HG02885 (cell line): Measurements from ENCODE around the gene AP4M1.

Experiments used
- ATAC-seq: cut with Tn5 transposase; IDR thresholded peaks from one replicate; pipeline ENCODE4 v1.9.1; 2021; ENCODE audit warnings: mild to moderate bottlenecking; ENCODE audit not compliant: unreplicated experiment, poor library complexity

The AP4M1 gene

DNA sequence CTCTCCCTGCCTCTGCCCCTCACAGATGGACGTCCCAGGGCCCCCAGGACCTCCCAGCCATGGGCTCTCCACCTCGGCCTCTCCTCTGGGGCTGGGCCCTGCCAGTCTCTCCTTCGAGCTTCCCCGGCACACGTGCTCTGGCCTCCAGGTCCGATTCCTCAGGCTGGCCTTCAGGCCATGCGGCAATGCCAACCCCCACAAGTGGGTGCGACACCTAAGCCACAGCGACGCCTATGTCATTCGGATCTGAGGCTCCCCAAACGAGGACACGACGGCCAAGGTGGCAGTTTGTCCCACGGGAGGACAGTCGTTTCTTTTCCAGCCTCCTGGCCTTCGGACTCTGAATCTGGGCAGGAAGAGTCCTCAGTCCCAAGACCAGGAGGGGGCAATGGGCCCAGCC lies 5.2 kb downstream of the AP4M1 start:
- ATAC-seq, result no peak

DNA sequence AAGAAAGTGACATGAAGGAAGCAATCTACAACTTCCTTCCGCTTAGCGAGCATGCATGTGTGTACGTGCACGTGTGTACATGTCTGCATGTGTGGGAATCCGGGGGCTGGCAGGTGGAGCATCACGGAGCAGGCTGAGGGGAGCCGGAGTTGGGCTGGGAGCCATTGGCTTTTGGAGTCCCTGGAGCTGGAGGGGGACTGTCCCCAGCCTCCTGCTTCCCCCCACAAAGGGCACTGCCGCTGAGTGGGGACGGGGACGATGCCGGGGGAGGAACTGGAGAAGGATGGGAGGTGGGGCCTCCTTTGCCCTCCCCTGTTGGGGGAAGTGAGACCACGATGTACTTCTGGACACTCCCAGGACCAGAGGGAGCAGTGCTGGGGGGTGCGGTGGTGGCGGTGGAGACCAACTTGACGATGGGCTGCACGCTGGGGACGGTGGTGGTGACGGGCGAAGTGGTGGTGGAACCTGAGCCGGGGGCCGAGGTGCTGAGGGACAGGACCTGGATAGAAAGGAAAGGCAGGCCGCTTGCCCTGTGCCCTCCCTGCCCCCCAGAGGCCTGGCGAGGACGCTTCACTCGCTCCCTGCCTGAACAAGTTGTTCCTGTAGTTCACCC lies 5.8 kb downstream of the AP4M1 start:
- ATAC-seq, result no peak

DNA sequence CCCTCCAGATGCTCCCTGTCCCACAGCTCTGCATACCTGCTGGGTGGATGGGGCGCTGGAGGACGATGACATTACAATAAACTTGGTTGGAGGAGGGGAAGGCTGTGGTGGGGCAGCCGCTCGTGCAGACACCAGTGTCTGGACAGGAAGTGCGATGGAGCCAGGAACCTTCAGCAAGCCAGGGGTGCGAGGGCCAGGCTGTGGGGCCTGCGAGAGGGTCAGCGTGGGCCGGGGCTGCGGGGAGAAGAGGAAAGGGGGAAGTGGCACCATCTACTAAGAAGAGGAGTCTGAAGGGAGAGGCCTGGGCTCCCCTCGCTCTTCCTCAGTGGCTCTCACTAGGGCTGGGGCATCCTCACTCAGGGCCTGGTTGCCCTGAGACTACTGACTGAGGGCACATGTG lies 6.4 kb downstream of the AP4M1 start:
- ATAC-seq, result no peak

DNA sequence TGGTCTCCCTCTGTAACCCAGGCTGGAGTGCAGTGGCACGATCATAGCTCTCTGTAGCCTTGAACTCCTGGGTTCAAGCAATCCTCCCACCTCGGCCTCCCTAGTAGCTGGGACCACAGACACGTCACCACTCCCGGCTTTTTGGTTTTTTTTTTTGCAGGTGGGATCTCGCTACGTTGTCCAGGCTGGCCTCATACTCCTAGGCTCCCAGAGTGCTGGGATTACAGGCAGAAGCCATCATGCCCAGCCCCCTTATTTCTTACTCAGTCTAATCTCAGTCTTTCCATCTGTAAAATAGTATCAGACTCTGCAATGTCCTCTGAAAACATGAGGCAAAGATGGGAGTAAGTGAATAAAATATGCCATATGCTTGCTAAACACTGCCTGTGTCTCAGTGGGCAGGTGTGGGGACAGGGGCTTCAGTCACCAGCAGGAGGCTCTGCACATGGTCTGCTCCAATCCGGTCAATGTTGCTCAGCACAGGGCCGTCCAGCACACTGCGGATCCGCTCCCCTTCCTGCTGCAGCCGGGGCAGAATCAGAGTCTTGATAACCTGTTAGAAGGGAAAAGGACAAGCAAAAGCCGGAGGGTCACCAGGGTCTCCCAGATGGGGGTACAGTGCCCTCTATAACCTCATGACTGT lies 8.2 kb downstream of the AP4M1 start:
- no peak for ATAC-seq

DNA sequence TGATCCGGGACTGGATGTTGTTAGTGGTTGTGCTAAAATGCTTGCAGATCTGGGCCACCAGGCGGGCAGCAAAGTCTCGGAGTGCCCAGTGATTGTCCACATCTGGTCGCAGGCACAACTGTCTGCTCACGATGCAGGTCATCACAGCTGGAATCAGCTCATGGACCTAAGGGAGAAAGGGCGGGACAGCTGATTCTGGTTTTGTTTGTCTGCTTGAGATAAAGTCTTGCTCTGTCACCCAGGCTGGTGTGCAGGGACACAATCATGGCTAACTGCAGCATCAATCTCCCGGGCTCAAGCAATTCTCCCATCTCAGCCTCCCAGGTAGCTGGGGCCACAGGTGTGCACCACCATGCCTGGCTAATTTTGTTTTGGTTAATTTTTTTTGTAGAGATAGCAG lies 9.7 kb downstream of the AP4M1 start:
- ATAC-seq, result no peak

DNA sequence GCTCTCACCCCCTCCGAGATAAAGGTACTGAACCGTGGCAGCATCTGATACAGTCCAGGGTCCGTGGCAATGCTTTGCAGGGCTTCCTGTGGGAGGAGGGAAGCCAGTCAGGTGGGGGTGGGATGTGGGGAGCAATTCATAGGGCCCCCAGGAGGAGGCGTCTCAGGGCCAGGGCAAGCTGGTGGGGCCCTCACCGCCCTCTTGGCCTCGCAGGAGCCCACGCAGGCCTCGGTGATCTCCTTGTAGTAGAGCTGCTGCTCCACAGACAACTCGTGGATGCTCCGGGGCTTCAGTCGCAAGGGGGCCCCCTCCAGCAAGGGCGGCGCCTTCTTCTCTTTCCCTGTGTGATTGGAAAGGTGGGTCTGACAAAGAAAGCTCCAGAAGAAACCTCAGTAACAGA lies 10.5 kb downstream of the AP4M1 start:
- ATAC-seq, result no peak

DNA sequence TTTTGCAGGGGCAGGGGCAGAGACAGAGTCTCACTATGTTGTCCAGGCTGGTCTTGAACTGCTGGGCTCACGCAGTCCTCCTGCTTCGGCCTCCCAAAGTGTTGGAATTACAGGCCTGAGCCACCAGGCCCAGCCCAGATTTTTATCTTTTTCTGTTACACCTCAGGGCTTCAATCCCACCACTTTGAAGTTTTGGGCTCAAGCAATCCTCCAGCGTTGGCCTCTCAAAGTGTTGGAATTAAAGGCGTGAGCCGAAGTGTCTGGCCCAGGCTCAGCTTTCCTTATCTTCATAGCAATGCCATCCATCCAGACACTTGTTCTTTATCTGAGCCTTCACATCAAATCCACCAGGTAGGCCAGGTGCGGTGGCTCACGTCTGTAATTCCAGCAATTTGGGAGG lies 13.6 kb downstream of the AP4M1 start:
- no peak for ATAC-seq

DNA sequence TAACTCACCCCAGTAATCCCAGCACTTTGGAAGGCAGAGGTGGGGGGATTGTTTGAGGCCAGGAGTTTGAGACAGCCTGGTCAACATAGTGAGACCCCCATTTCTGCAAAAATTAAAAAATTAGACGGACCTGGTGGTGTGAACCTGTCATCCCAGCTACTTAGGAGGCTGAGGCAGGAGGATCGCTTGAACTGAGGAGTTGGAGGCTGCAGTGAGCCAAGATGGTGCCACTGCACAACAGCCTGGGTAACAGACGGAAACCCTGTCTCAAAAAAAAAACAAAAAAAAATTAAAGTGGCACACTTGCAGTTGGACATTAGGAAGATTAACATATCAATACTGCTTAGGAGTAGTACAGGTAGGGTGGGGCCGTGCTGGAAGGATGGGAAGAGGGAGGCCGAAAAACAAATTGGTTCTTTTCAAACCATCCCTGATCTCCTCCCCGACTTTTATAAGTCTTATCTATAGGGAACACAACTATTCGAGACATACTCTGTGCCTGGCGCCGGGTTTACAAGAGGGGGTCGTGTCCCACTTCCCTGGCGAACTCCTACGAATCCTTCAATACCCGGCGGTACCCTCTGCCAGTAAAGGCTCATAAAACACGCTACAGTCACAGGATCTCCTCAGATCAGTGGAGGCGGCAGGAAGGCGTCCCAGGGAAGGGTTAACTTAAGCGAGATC lies 17.1 kb downstream of the AP4M1 start:
- no peak for ATAC-seq

DNA sequence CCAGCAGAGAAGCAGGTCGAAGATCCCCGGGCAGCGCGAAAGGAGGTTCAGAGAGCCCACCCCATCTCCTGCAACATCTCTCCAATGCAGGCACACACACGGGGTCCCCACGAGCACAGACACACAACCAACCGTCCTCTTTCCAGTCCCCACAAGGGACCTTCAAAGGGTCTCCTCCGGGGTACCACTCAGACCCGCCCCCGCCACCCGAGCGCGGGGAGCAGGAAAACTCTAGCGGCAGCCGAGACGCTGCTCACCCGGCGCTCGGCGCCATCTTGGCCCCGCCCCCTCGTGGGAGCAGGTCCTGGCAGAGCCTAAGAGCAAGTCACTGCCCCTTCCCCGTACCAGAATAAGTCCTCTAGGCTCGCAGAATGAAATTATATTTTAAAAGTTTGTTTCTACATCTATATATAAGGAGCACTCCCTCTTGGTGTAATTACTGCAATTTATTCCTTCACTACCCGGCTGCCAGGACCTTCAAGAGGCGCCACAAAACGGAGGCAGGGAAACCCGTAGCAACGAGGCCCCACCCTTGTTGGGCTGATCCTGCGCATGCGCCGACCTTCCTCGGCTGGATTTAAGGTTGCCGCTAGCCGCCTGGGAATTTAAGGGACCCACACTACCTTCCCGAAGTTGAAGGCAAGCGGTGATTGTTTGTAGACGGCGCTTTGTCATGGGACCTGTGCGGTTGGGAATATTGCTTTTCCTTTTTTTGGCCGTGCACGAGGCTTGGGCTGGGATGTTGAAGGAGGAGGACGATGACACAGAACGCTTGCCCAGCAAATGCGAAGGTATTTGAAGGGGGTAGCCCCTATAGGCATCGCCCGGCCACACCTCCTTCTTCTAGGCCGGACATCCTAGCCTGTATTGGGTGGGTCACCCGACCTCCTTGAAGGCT lies 17.9 kb downstream of the AP4M1 start, which contains the start of the genes CNPY4 and TAF6:
CNPY4 (plus strand) TSS at position 563 of the 898 bp plus-strand sequence; CDS start at position 674, 111 bp downstream.
TAF6 (minus strand) TSS at position 287 of the 898 bp plus-strand sequence. CDS start 5,149 bp downstream, outside the sequence.
- ATAC-seq, result peak; percentile 78

DNA sequence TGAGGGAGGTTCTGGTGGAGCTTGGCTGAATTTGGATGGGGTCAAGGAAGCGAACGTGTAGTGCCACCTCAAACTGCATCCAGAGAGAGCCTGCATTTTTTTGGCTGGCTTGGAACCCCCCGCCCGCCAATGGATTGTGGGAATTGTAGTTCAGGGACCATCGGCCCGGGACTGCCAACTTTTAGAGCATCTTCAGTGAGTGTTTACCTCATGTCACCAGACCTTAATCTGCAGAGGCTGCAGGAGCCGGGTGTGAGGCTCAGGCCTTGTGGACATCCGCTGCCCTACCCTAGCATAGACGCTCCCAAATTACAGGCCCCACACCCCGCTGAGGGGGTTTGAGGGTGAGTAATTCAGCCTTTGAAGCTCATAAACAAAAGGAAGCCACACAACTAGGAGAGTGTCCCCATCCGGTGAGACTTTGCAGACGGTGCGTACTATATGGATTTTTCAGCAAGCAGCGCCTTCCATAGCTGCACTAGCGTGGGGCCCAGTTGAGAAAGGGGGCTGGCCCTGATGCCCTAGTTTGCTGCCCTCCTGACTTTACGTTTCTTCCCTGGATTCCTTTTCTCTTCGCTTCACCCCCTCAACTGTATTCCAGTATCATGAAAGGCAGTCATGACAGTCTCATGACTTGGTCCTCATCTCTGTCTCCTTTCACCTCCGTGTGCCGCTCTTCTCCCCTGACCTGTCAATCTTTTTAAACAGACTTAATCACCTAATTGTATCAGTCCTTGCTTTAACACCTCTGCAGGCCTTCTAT lies 18.7 kb downstream of the AP4M1 start:
- peak; percentile 27 for ATAC-seq

DNA sequence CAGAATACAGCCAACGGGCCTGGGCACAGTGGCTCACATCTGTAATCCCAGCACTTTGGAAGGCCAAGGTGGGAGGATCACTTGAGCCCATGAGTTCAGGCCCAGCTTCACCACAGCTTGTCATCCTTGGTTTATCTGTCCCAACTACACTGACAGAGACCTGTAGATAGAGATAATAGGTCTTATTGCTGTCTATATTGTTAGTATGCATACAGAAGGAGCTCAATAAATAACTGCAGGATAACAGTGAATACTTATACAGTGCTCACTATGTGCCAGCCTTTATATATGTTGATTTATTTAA lies 19.2 kb downstream of the AP4M1 start:
- ATAC-seq, result no peak

DNA sequence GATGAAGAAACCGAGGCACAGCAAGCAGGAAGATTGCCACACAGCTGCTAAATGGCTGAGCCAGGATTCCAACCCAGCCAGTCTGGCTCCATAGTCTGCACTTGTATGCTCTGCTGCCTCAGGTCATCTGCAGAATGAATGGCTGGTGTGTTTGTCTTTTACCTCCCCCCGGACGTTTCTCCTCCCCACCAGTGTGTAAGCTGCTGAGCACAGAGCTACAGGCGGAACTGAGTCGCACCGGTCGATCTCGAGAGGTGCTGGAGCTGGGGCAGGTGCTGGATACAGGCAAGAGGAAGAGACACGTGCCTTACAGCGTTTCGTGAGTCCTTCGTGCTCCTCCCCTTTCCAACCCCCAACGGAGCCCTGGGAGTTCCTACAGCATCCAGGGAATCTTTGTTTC lies 20.6 kb downstream of the AP4M1 start:
- ATAC-seq, result no peak

DNA sequence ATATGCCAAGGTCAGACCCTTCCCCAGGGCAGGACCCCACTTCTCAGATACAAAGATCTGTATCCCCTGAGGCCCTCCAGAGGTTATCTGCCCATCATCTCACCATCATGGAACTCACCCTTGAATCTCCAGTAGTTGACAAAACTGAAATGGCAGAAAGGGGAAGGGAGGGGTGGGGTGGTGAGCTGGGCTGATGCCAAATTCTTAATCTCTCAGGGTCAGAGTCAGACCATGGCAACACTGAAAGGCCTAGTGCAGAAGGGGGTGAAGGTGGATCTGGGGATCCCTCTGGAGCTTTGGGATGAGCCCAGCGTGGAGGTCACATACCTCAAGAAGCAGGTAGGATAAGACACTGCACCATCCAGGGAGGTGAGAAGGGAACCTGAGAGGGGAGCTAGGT lies 21.1 kb downstream of the AP4M1 start:
- no peak for ATAC-seq

DNA sequence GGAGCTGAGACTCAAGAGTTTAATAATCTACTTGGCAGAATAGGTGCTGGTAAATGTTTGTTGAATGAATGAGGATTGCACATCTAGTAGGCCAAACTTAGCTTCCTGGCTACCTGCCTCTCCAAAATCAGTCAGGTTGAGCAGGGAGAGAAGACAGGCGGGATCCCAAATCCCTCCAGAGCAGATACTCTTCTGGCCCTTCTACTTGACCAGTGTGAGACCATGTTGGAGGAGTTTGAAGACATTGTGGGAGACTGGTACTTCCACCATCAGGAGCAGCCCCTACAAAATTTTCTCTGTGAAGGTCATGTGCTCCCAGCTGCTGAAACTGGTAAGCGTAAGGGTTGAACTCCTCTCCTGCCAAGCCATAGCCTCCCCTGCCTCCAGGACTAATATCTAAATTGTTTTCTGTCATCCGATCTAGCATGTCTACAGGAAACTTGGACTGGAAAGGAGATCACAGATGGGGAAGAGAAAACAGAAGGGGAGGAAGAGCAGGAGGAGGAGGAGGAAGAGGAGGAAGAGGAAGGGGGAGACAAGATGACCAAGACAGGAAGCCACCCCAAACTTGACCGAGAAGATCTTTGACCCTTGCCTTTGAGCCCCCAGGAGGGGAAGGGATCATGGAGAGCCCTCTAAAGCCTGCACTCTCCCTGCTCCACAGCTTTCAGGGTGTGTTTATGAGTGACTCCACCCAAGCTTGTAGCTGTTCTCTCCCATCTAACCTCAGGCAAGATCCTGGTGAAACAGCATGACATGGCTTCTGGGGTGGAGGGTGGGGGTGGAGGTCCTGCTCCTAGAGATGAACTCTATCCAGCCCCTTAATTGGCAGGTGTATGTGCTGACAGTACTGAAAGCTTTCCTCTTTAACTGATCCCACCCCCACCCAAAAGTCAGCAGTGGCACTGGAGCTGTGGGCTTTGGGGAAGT lies 23.1 kb downstream of the AP4M1 start:
- no peak for ATAC-seq

DNA sequence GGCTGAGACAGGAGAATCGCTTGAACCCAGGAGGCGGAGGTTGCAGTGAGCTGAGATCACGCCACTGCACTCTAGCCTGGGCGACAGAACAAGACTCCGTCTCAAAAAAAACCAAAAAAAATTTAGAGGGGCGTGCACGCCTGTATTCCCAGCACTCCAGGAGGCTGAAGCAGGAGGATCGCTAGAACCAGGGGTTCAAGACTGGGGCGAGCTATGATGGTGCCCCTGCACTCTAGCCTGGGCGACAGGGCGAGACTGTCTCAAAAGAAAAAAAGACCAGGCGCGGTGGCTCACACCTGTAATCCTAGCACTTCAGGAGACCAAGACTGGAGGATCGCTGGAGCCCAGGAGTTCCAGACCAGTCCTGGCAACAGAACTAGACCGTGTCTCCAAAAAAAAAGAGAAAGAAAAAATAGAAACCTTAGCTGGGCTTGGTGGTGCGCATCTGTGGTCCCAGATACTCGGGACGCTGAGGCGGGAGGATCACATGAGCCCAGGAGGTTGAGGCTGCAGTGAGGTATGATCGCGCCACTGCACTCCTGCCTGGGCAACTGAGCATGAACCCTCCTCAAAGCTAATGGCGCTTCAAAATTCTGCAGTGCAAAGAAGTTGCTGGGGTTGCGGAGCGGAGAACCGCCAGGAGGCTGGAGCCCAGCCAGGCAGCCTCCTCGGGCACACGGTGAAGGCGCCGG lies 24.9 kb downstream of the AP4M1 start:
- no peak for ATAC-seq

DNA sequence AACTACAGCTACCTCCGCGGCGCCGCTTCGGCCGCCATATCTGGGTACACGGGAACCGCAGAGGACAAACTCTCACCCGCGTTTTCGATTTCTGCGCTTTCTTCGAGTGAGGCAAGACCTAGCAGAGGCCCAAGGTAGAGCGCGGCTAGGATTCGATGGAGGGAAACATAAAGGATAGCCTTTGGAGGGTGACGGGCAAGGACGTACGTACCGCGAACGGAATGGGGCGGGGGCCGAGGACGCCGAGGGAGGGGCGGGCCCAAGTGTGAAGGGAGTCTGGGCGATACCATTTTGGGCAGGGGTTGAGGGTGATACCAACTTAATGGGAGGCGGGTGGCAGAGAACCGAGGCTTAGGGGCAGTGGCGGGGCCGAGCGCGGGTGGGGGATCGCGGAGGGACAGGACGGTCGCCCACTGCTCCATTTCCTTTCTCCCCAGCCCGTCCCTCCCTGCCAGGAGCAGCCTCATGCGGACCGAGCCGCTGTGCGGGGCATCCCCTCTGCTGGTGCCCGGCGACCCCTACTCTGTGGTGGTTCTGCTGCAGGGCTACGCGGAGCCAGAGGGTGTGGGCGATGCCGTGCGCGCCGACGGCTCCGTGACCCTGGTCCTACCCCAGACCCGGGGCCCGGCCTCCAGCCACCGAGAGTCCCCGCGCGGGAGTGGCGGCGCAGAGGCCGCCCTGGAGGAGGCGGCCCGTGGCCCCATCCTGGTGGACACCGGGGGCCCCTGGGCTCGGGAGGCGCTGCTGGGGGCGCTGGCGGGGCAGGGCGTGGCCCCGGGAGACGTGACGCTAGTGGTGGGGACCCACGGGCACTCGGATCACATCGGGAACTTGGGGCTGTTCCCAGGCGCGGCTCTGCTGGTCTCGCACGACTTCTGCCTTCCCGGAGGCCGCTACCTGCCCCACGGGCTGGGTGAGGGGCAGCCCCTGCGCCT lies 25.8 kb downstream of the AP4M1 start, which contains the start of gene MBLAC1:
MBLAC1 (plus strand) TSS at position 37 of the 935 bp plus-strand sequence; CDS start at position 466, 429 bp downstream.
- ATAC-seq, result peak; percentile 65
